ENCODE data around the gene CTNNB1.

DNA sequence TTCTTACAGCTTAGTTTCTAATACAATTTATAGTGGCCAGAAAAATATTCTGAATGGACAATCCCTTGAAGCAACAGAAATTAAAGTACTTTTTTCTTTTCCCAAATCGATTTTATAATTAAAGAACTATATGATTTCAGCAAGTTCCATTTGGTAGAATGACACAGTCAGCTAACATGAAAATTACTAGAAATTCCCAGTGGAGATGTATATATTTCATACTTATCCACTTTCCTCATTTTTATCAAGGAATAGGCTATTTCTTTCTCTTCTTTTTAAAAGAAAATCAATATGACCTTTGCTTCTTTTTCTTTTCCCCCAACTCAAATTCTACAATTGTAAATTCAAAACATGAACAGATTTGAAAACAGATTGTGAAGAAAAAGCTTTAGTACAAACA, 6.4 kb upstream of the CTNNB1 start:
- TF ChIP-seq, protein P1, sequence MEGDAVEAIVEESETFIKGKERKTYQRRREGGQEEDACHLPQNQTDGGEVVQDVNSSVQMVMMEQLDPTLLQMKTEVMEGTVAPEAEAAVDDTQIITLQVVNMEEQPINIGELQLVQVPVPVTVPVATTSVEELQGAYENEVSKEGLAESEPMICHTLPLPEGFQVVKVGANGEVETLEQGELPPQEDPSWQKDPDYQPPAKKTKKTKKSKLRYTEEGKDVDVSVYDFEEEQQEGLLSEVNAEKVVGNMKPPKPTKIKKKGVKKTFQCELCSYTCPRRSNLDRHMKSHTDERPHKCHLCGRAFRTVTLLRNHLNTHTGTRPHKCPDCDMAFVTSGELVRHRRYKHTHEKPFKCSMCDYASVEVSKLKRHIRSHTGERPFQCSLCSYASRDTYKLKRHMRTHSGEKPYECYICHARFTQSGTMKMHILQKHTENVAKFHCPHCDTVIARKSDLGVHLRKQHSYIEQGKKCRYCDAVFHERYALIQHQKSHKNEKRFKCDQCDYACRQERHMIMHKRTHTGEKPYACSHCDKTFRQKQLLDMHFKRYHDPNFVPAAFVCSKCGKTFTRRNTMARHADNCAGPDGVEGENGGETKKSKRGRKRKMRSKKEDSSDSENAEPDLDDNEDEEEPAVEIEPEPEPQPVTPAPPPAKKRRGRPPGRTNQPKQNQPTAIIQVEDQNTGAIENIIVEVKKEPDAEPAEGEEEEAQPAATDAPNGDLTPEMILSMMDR (IDR thresholded peaks at IDR 0.05), result no peak
- TF ChIP-seq POLR2A (IDR thresholded peaks at IDR 0.05), result no peak

Measured in ovary (tissue), 3 donors.